ENCODE data around the gene DAPK2. TPM values are rescaled to one million over a fixed set of nuclear protein-coding genes. Genes with fewer than 3 reads are reported as not detected.

DAPK2 gene
- total and polyA plus RNA-seq, 2 of the 4 experiments (the other 2 are of a cell fraction) = 0.34 to 0.36 TPM

DNA sequence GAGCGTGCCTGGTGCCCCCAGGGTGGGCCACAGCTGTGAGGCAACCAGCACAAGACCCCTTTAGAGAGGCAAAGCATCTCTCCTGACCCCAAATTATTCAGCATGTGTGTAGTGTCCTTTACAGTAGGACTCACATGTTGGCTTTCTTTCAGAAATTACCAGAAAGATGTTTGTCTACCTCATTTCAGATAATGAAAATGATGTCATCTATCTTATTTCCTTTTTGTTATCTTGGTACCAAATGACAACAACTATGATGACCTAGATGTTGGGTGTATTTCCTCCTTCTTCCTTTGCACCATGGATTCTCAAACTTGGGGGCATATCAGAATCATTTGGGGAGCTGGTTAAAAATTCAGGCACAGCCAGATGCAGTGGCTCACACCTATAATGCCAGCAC, 50.5 kb downstream of the DAPK2 start:
- H2AK5ac ChIP-seq (ENCODE audit: low read depth, low read length) = no peak overlapping the region
- no CpG with 5 or more reads among the region's 1 CpG for WGBS, 2 experiments (ENCODE audit: extremely low coverage in 2 of 2, insufficient read length in 1 of 2)
- H3K18ac ChIP-seq (ENCODE audit: low read depth, low read length) = no peak overlapping the region
- no peak overlapping the region for H3K23ac ChIP-seq (ENCODE audit: low read depth, low read length)
- H3K4me2 ChIP-seq (ENCODE audit: low read depth, low read length) = no peak overlapping the region
- H4K8ac ChIP-seq (ENCODE audit: low read depth in 2 of 2, low read length in 2 of 2) = no peak overlapping the region
- no peak for ATAC-seq (ENCODE audit: low read depth)
- H3K56ac ChIP-seq (ENCODE audit: extremely low read depth, insufficient read depth, low read length) = no peak overlapping the region
- CTCF ChIA-PET = no interaction called here
- no peak overlapping the region for H2BK15ac ChIP-seq (ENCODE audit: low read depth, low read length)
- POLR2A ChIA-PET (ENCODE audit: unreplicated experiment) = no interaction called here
- no peak overlapping the region for H2BK120ac ChIP-seq (ENCODE audit: low read depth, low read length)
- H3K27ac ChIP-seq (ENCODE audit: insufficient read depth, low read length) = no peak overlapping the region
- H3K4me3 ChIP-seq (ENCODE audit: insufficient read depth, low read depth, low read length) = no peak overlapping the region
- H4K91ac ChIP-seq (ENCODE audit: insufficient read depth, low read depth, low read length) = no peak overlapping the region
- no peak for TF ChIP-seq MAZ (IDR thresholded peaks at IDR 0.05; ENCODE audit: borderline replicate concordance, low read depth, low read length)
- TF ChIP-seq MXI1 (IDR thresholded peaks at IDR 0.05; ENCODE audit: borderline replicate concordance, low read depth, low read length) = no peak
- no peak for TF ChIP-seq RAD21 (IDR thresholded peaks at IDR 0.05; ENCODE audit: low read length)
- TF ChIP-seq MAFK (IDR thresholded peaks at IDR 0.05; ENCODE audit: low read depth, low read length) = no peak
- TF ChIP-seq FOS (IDR thresholded peaks at IDR 0.05; ENCODE audit: low read depth, low read length) = no peak
- no peak for TF ChIP-seq RCOR1 (IDR thresholded peaks at IDR 0.05; ENCODE audit: insufficient replicate concordance, low read length)
- no peak for TF ChIP-seq SMC3 (IDR thresholded peaks at IDR 0.05; ENCODE audit: low read depth, low read length)
- TF ChIP-seq BHLHE40 (IDR thresholded peaks at IDR 0.05; ENCODE audit: low read depth, low read length) = no peak
- TF ChIP-seq, protein P1, sequence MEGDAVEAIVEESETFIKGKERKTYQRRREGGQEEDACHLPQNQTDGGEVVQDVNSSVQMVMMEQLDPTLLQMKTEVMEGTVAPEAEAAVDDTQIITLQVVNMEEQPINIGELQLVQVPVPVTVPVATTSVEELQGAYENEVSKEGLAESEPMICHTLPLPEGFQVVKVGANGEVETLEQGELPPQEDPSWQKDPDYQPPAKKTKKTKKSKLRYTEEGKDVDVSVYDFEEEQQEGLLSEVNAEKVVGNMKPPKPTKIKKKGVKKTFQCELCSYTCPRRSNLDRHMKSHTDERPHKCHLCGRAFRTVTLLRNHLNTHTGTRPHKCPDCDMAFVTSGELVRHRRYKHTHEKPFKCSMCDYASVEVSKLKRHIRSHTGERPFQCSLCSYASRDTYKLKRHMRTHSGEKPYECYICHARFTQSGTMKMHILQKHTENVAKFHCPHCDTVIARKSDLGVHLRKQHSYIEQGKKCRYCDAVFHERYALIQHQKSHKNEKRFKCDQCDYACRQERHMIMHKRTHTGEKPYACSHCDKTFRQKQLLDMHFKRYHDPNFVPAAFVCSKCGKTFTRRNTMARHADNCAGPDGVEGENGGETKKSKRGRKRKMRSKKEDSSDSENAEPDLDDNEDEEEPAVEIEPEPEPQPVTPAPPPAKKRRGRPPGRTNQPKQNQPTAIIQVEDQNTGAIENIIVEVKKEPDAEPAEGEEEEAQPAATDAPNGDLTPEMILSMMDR (conservative IDR thresholded peaks at IDR 0.05; ENCODE audit: low read depth, low read length) = no peak
- no peak for TF ChIP-seq POLR2A (IDR thresholded peaks at IDR 0.05; ENCODE audit: low read depth, low read length)
- no peak for TF ChIP-seq CHD1 (IDR thresholded peaks at IDR 0.05; ENCODE audit: low read depth, low read length)
- TF ChIP-seq, protein P2, sequence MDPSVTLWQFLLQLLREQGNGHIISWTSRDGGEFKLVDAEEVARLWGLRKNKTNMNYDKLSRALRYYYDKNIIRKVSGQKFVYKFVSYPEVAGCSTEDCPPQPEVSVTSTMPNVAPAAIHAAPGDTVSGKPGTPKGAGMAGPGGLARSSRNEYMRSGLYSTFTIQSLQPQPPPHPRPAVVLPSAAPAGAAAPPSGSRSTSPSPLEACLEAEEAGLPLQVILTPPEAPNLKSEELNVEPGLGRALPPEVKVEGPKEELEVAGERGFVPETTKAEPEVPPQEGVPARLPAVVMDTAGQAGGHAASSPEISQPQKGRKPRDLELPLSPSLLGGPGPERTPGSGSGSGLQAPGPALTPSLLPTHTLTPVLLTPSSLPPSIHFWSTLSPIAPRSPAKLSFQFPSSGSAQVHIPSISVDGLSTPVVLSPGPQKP (IDR thresholded peaks at IDR 0.05; ENCODE audit: borderline replicate concordance, low read depth, low read length) = no peak
- TF ChIP-seq CEBPB (IDR thresholded peaks at IDR 0.05; ENCODE audit: low read depth, low read length) = no peak
- no peak for TF ChIP-seq RFX5 (IDR thresholded peaks at IDR 0.05; ENCODE audit: low read depth, low read length)
- TF ChIP-seq, protein P3, sequence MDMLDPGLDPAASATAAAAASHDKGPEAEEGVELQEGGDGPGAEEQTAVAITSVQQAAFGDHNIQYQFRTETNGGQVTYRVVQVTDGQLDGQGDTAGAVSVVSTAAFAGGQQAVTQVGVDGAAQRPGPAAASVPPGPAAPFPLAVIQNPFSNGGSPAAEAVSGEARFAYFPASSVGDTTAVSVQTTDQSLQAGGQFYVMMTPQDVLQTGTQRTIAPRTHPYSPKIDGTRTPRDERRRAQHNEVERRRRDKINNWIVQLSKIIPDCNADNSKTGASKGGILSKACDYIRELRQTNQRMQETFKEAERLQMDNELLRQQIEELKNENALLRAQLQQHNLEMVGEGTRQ (IDR thresholded peaks at IDR 0.05; ENCODE audit: low read depth, low read length) = no peak
- H3K9ac ChIP-seq (ENCODE audit: low read depth, low read length) = no peak overlapping the region
- H3K4me1 ChIP-seq (ENCODE audit: control insufficient read depth, insufficient read depth, low read length) = peaks cover 7% of the 10 kb centered on the region; the same call in 1 of the 2 replicates
- no peak overlapping the region for H2BK20ac ChIP-seq (ENCODE audit: low read depth, low read length)
- H2AK9ac ChIP-seq (replicated peaks; ENCODE audit: low read depth, low read length, poor library complexity) = no peak overlapping the region
- no peak for DNase-seq
- H3K9me1 ChIP-seq (ENCODE audit: insufficient read depth, low read length) = no peaks in the 10 kb centered on the region
- no TSS peak for BruUV-seq (replicated peaks)
- dilution Hi-C loops (cut with HindIII; ENCODE audit: low sequenced_read_pairs, unreplicated experiment) (no loop called here), intact Hi-C loops (cut with micrococcal nuclease) (no loop called here), in situ Hi-C loops (cut with MboI; ENCODE audit: low sequenced_read_pairs) (no loop called here)
- no peaks in the 10 kb centered on the region for H3K9me3 ChIP-seq (ENCODE audit: control insufficient read depth, insufficient read depth, low read length)
- H2AFZ ChIP-seq (replicated peaks; ENCODE audit: low read length, poor library complexity) = no peak overlapping the region
- no peaks in the 10 kb centered on the region for H3K36me3 ChIP-seq (ENCODE audit: control insufficient read depth, insufficient read depth, low read length)
- H3K14ac ChIP-seq (replicated peaks; ENCODE audit: low read depth, low read length) = no peak overlapping the region
- no peaks in the 10 kb centered on the region for H3K79me1 ChIP-seq (ENCODE audit: low read depth in 1 of 2, low read length in 2 of 2)
- H4K5ac ChIP-seq (ENCODE audit: low read depth, low read length) = no peak overlapping the region
- H3K27me3 ChIP-seq (ENCODE audit: control insufficient read depth, insufficient read depth, low read length) = peaks cover 25% of the 10 kb centered on the region
- peaks cover 3% of the 10 kb centered on the region; the same call in 1 of the 2 replicates for H4K20me1 ChIP-seq (ENCODE audit: insufficient read depth, low read length)
- H3K4ac ChIP-seq (ENCODE audit: low read depth, low read length) = no peak overlapping the region
- H2BK5ac ChIP-seq (ENCODE audit: low read depth, low read length, poor library complexity, severe bottlenecking) = no peak overlapping the region
